ENCODE results near the gene CPA5. TPM values are rescaled to one million over a fixed set of nuclear protein-coding genes. Genes with fewer than 3 reads are reported as not detected.

CPA5 gene
- total and polyA plus RNA-seq, 4 experiments from 2014 or later = 12.3 to 23.7 TPM; not detected in 2

DNA sequence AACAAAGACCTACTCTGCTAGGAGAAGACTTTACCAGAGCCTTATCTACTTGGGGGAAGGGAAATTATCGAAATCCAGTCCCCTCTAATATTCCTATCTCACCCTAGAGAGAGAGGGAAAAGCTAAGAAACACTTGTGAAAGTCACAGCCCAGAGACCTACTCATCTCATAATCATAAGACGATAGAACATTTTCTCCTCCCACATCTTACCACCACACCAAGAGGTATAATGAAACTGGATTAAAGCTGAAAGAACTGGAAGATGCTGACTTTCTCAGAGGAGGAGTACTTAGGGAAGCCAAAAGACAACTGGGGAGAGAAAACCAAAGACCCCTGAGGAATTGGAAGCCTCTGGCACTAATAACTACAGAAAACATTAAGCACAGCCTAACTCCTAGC lies 10.8 kb upstream of the CPA5 start:
- Mint-ChIP-seq H3K4me3 (no peak overlapping the region), H3K27me3 (peaks cover 2% of the 10 kb centered on the region in 2 donors), H3K9me3 (no peaks in the 10 kb centered on the region), H3K4me1 (no peaks in the 10 kb centered on the region), H3K27ac (no peak overlapping the region), H3K36me3 (no peaks in the 10 kb centered on the region)
- Histone ChIP-seq H3K27ac (ENCODE audit: low read depth, low read length) (no peak overlapping the region), H3K4me1 (ENCODE audit: insufficient read depth, low read length) (no peaks in the 10 kb centered on the region), H3K36me3 (ENCODE audit: insufficient read depth, low read length) (no peaks in the 10 kb centered on the region), H3K27me3 (ENCODE audit: insufficient read depth, low read length) (peaks cover 4% of the 10 kb centered on the region), H3K4me3 (ENCODE audit: low read length in 2 of 2) (no peak overlapping the region), H3K9me3 (ENCODE audit: control insufficient read depth in 1 of 2, low read length in 2 of 2) (no peaks in the 10 kb centered on the region)
- intact Hi-C loops (cut with micrococcal nuclease) = no loop called here
- ChIA-PET CTCF (ENCODE audit: partially characterized antibody) (interaction anchor here (1.4 kb wide), 1 partner anchor 14 kb away, joined by 3 read pairs; no protein-coding TSS in a partner anchor), POLR2A (ENCODE audit: partially characterized antibody) (no interaction called here)
- DNase-seq = no peak

DNA sequence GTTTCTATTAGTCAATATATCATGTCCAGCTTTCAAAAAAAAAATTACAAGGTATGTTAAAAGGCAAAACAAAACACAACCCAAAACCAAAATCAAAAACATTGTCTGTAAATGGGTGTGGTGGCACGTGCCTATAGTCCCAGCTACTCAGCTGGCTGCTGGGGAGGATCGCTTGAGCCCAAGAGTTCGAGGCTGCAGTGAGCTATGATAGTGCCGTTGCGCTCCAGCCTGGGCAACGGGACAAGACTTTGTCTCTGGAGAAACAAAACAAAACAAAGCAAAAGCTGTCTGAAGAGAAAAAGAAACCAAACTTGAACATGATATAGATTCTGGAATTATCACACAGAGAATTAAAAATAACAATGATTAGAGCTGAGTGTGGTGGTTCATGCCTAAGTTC lies 10.3 kb upstream of the CPA5 start:
- no peaks in the 10 kb centered on the region for H3K9me3 Mint-ChIP-seq
- POLR2A ChIA-PET (ENCODE audit: partially characterized antibody) = no interaction called here
- no peaks in the 10 kb centered on the region for H3K4me1 ChIP-seq (ENCODE audit: insufficient read depth, low read length)
- H3K4me1 Mint-ChIP-seq = no peaks in the 10 kb centered on the region
- H3K9me3 ChIP-seq (ENCODE audit: control insufficient read depth in 1 of 2, low read length in 2 of 2) = no peaks in the 10 kb centered on the region
- peaks cover 4% of the 10 kb centered on the region for H3K27me3 ChIP-seq (ENCODE audit: insufficient read depth, low read length)
- no peaks in the 10 kb centered on the region for H3K36me3 Mint-ChIP-seq
- no peak for DNase-seq
- no peak overlapping the region for H3K4me3 ChIP-seq (ENCODE audit: low read length in 2 of 2)
- H3K27me3 Mint-ChIP-seq = peaks cover 2% of the 10 kb centered on the region in 2 donors
- no peak overlapping the region for H3K27ac Mint-ChIP-seq
- intact Hi-C loops (cut with micrococcal nuclease) = no loop called here
- CTCF ChIA-PET (ENCODE audit: partially characterized antibody) = interaction anchor here (1.4 kb wide), 1 partner anchor 14 kb away, joined by 3 read pairs; no protein-coding TSS in a partner anchor
- no peak overlapping the region for H3K27ac ChIP-seq (ENCODE audit: low read depth, low read length)
- no peaks in the 10 kb centered on the region for H3K36me3 ChIP-seq (ENCODE audit: insufficient read depth, low read length)
- no peak overlapping the region for H3K4me3 Mint-ChIP-seq

GRCh38 chr7:130337410-130337971 lies 7.1 kb upstream of the CPA5 start:
- Histone ChIP-seq H3K4me3 (ENCODE audit: low read length in 2 of 2) (no peak overlapping the region), H3K27ac (ENCODE audit: low read depth, low read length) (no peak overlapping the region), H3K36me3 (ENCODE audit: insufficient read depth, low read length) (no peaks in the 10 kb centered on the region), H3K9me3 (ENCODE audit: control insufficient read depth in 1 of 2, low read length in 2 of 2) (no peaks in the 10 kb centered on the region), H3K4me1 (ENCODE audit: insufficient read depth, low read length) (no peaks in the 10 kb centered on the region), H3K27me3 (ENCODE audit: insufficient read depth, low read length) (no peaks in the 10 kb centered on the region)
- no peak overlapping the region for H3K4me3 Mint-ChIP-seq
- ChIA-PET CTCF (ENCODE audit: partially characterized antibody) (interaction anchor here (0.6 kb wide), 1 partner anchor 1350 kb away, joined by 3 read pairs; no protein-coding TSS in a partner anchor), POLR2A (ENCODE audit: partially characterized antibody) (no interaction called here)
- no peaks in the 10 kb centered on the region for H3K36me3 Mint-ChIP-seq
- H3K4me1 Mint-ChIP-seq = no peaks in the 10 kb centered on the region
- intact Hi-C loops (cut with micrococcal nuclease) = no loop called here
- H3K27ac Mint-ChIP-seq = no peak overlapping the region
- H3K9me3 Mint-ChIP-seq = no peaks in the 10 kb centered on the region
- no peak for DNase-seq
- H3K27me3 Mint-ChIP-seq = peaks cover 0 to 2% of the 10 kb centered on the region in 2 donors

DNA sequence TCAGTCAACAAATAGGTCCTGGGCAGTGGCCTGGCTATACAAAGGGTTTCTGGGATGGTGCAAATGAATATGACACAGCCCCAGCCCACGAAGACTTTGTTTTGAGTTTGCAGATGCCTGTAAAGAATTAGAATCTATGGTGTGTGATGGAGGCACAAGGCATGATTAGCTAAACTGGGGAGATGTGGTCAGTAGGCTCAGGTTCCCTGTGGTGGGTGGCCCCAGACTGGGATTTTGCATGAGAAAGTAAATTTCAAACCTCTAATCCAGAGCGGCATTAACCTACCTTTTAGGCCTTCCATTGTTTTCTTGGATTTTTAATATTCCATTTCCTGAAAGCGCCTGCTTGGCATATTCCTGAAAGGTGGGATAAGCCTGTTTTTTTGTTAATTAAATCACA lies 6.4 kb upstream of the CPA5 start:
- no peak overlapping the region for H3K4me3 Mint-ChIP-seq
- Histone ChIP-seq H3K9me3 (ENCODE audit: control insufficient read depth in 1 of 2, low read length in 2 of 2) (no peaks in the 10 kb centered on the region), H3K4me1 (ENCODE audit: insufficient read depth, low read length) (no peaks in the 10 kb centered on the region), H3K27me3 (ENCODE audit: insufficient read depth, low read length) (no peaks in the 10 kb centered on the region), H3K36me3 (ENCODE audit: insufficient read depth, low read length) (no peaks in the 10 kb centered on the region), H3K27ac (ENCODE audit: low read depth, low read length) (no peak overlapping the region), H3K4me3 (ENCODE audit: low read length in 2 of 2) (no peak overlapping the region)
- ChIA-PET CTCF (ENCODE audit: partially characterized antibody) (no interaction called here), POLR2A (ENCODE audit: partially characterized antibody) (no interaction called here)
- H3K27me3 Mint-ChIP-seq = peaks cover 0 to 2% of the 10 kb centered on the region in 2 donors
- no peaks in the 10 kb centered on the region for H3K4me1 Mint-ChIP-seq
- intact Hi-C loops (cut with micrococcal nuclease) = no loop called here
- no peaks in the 10 kb centered on the region for H3K36me3 Mint-ChIP-seq
- H3K9me3 Mint-ChIP-seq = no peaks in the 10 kb centered on the region
- H3K27ac Mint-ChIP-seq = no peak overlapping the region
- no peak for DNase-seq

DNA sequence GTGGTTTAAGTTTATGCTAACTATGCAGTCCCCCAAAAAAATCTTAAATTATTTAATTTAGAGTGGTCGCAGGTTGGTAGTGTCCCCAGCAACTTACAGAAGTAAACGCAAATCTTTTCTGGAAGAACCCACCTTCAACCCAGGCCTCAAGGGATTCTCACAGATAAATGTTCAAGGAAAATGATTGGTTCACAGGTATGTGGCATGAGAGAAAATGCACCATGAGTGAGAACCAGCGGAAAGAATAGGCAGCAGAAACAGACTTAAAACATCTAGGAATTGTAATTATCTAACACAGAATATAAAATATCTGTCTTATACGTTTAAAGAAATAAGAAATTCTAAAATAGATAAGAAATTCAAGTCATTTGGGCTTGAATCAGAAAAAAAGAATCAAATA lies 2.7 kb upstream of the CPA5 start:
- H3K27ac Mint-ChIP-seq = no peak overlapping the region

GRCh38 chr7:130342701-130343380 lies 1.8 kb upstream of the CPA5 start:
- H3K4me3 ChIP-seq (ENCODE audit: low read length in 2 of 2) = no peak overlapping the region
- ChIA-PET POLR2A (ENCODE audit: partially characterized antibody) (no interaction called here), CTCF (ENCODE audit: partially characterized antibody) (no interaction called here)
- no peak overlapping the region for H3K27ac Mint-ChIP-seq
- peaks cover 5 to 8% of the 10 kb centered on the region in 2 donors for H3K27me3 Mint-ChIP-seq
- H3K36me3 ChIP-seq (ENCODE audit: insufficient read depth, low read length) = no peaks in the 10 kb centered on the region
- H3K36me3 Mint-ChIP-seq = no peaks in the 10 kb centered on the region
- H3K4me3 Mint-ChIP-seq = no peak overlapping the region
- DNase-seq = no peak
- intact Hi-C loops (cut with micrococcal nuclease) = no loop called here
- no peak overlapping the region for H3K27ac ChIP-seq (ENCODE audit: low read depth, low read length)
- H3K4me1 Mint-ChIP-seq = no peaks in the 10 kb centered on the region
- H3K9me3 ChIP-seq (ENCODE audit: control insufficient read depth in 1 of 2, low read length in 2 of 2) = no peaks in the 10 kb centered on the region
- peaks cover 0 to 3% (median 0%) of the 10 kb centered on the region in 8 donors for H3K9me3 Mint-ChIP-seq
- H3K27me3 ChIP-seq (ENCODE audit: insufficient read depth, low read length) = no peaks in the 10 kb centered on the region
- no peaks in the 10 kb centered on the region for H3K4me1 ChIP-seq (ENCODE audit: insufficient read depth, low read length)

More for the DNA sequence above, 2.7 kb upstream of the CPA5 start:
- DNase-seq = no peak
- Histone ChIP-seq H3K4me1 (ENCODE audit: insufficient read depth, low read length) (no peaks in the 10 kb centered on the region), H3K4me3 (ENCODE audit: low read length in 2 of 2) (no peak overlapping the region), H3K36me3 (ENCODE audit: insufficient read depth, low read length) (no peaks in the 10 kb centered on the region), H3K27me3 (ENCODE audit: insufficient read depth, low read length) (no peaks in the 10 kb centered on the region), H3K9me3 (ENCODE audit: control insufficient read depth in 1 of 2, low read length in 2 of 2) (no peaks in the 10 kb centered on the region), H3K27ac (ENCODE audit: low read depth, low read length) (no peak overlapping the region)
- Mint-ChIP-seq H3K36me3 (no peaks in the 10 kb centered on the region), H3K27me3 (peaks cover 5 to 8% of the 10 kb centered on the region in 2 donors), H3K4me1 (no peaks in the 10 kb centered on the region), H3K9me3 (peaks cover 0 to 3% (median 0%) of the 10 kb centered on the region in 8 donors), H3K4me3 (no peak overlapping the region)
- ChIA-PET CTCF (ENCODE audit: partially characterized antibody) (no interaction called here), POLR2A (ENCODE audit: partially characterized antibody) (no interaction called here)
- intact Hi-C loops (cut with micrococcal nuclease) = no loop called here

- Histone ChIP-seq H3K9me3 (ENCODE audit: control insufficient read depth in 1 of 2, low read length in 2 of 2) (no peaks in the 10 kb centered on the region), H3K4me3 (ENCODE audit: low read length in 2 of 2) (no peak overlapping the region), H3K27ac (ENCODE audit: low read depth, low read length) (no peak overlapping the region), H3K36me3 (ENCODE audit: insufficient read depth, low read length) (no peaks in the 10 kb centered on the region), H3K27me3 (ENCODE audit: insufficient read depth, low read length) (no peaks in the 10 kb centered on the region), H3K4me1 (ENCODE audit: insufficient read depth, low read length) (no peaks in the 10 kb centered on the region)
- no peak overlapping the region for H3K27ac Mint-ChIP-seq
- no peaks in the 10 kb centered on the region for H3K36me3 Mint-ChIP-seq
- DNase-seq = no peak
- peaks cover 7 to 15% of the 10 kb centered on the region in 2 donors for H3K27me3 Mint-ChIP-seq
- H3K4me3 Mint-ChIP-seq = no peak overlapping the region
- ChIA-PET POLR2A (ENCODE audit: partially characterized antibody) (no interaction called here), CTCF (ENCODE audit: partially characterized antibody) (no interaction called here)
- peaks cover 0 to 3% (median 0%) of the 10 kb centered on the region in 4 donors for H3K4me1 Mint-ChIP-seq
- peaks cover 0 to 3% (median 0%) of the 10 kb centered on the region in 8 donors for H3K9me3 Mint-ChIP-seq
- intact Hi-C loops (cut with micrococcal nuclease) = no loop called here
Measured at GRCh38 chr7:130345136-130345535, 520 bp downstream of the CPA5 start.

Measured in CD4-positive, alpha-beta memory T cell (primary cell).